Gastrocnemius medialis (tissue), 4 donors: ENCODE data around the gene PLXNA3.

ENCODE experiments used
- CTCF ChIP-seq, 5 experiments: fragments of 450-650 bp in 3 of 5; fragments of 200-600 bp in 2 of 5; sonication (generic) in 2 of 5; IDR thresholded peaks in 4 of 5; conservative IDR thresholded peaks in 1 of 5; 1 replicate in 4 of 5; 2 replicates in 1 of 5; pipeline ENCODE4 v1.5.1; 2016 to 2019; ENCODE audit warnings: antibody characterized with exemption in 5 of 5, mild to moderate bottlenecking in 3 of 5, moderate library complexity in 3 of 5
- POLR2A ChIP-seq, 2 donors: fragments of 450-650 bp; IDR thresholded peaks; one replicate each; pipeline ENCODE4 v1.6.1; 2017; ENCODE audit warnings: antibody characterized with exemption in 2 of 2, mild to moderate bottlenecking in 2 of 2, moderate library complexity in 2 of 2

GRCh38 chrX:154441564-154441963 lies 16.5 kb upstream of the PLXNA3 start:
- TF ChIP-seq CTCF (IDR thresholded peaks at IDR 0.05 in 4 of 5, conservative IDR thresholded peaks at IDR 0.05 in 1 of 5) (no peak), POLR2A (IDR thresholded peaks at IDR 0.05) (no peak)
